ENCODE data around the gene ADGRG6.

GRCh38 chr6:142457638-142458406 is 156.0 kb downstream of the ADGRG6 start:
- TF ChIP-seq CTCF (IDR thresholded peaks at IDR 0.05) (no peak), POLR2A (IDR thresholded peaks at IDR 0.05) (no peak)
